Endothelial cell of umbilical vein (primary cell): ENCODE data around the gene FGF22. TPM values are rescaled to one million over a fixed set of nuclear protein-coding genes. Genes with fewer than 3 reads are reported as not detected.

Experiments
- BruUV-seq: library from RNA; stranded (reverse); fragments of 400-500 nt; replicated peaks from 2 replicates; lab custom pipeline; 2021; lab: Mats Ljungman, UMichigan
- CTCF ChIA-PET: fragments of 300-600, 350-600 bp; sonication (Branson Sonifier 250); formaldehyde crosslinking; loops from one replicate; lab custom pipeline; 2021; ENCODE audit warnings: antibody characterized with exemption, inconsistent platforms; lab: Charles Lee
- POLR2A ChIA-PET: fragments of 300-600, 350-600 bp; sonication (Branson Sonifier 250); formaldehyde crosslinking; loops from one replicate; lab custom pipeline; 2021; ENCODE audit warnings: antibody characterized with exemption, inconsistent platforms; lab: Charles Lee
- DNase-seq: peaks from one replicate; pipeline ENCODE4 v3.0.0-alpha.2; 2011; ENCODE audit warnings: low read depth, low spot score
- FAIRE-seq: peaks from 2 replicates; lab custom pipeline; 2011; peaks lifted over from hg19 to GRCh38; lab: Jason Lieb, UNC
- H2AFZ ChIP-seq: 2 replicates; pipeline ENCODE4 v1.6.0; 2012; ENCODE audit warnings: low read depth, low read length, control low read depth, inconsistent platforms
- H3K27ac ChIP-seq: 2 replicates; pipeline ENCODE4 v1.5.1; 2011; ENCODE audit warnings: low read depth, mild to moderate bottlenecking, control low read depth, low read length, moderate library complexity; ENCODE audit not compliant: insufficient read depth
- H3K27me3 ChIP-seq, 2 experiments: 2 replicates each; pipeline versions ENCODE4 v1.6.0 to v1.6.1; 2011; ENCODE audit warnings: low read length in 2 of 2, mixed read lengths in 1 of 2; ENCODE audit not compliant: control insufficient read depth in 2 of 2, insufficient read depth in 2 of 2
- H3K36me3 ChIP-seq, 2 experiments: 2 replicates in 1 of 2; 3 replicates in 1 of 2; pipeline ENCODE4 v1.5.1; 2011; ENCODE audit warnings: low read length in 2 of 2, mild to moderate bottlenecking in 1 of 2, moderate library complexity in 1 of 2; ENCODE audit not compliant: control insufficient read depth in 2 of 2, insufficient read depth in 2 of 2; ENCODE audit errors: extremely low read depth in 1 of 2
- H3K4me1 ChIP-seq: 3 replicates; pipeline ENCODE4 v1.5.1; 2011; ENCODE audit warnings: mild to moderate bottlenecking, low read length; ENCODE audit not compliant: control insufficient read depth, insufficient read depth; ENCODE audit errors: extremely low read depth
- H3K4me2 ChIP-seq: 2 replicates; pipeline ENCODE4 v1.6.1; 2011; ENCODE audit warnings: low read length, control low read depth, mixed read lengths; ENCODE audit not compliant: insufficient read depth
- H3K4me3 ChIP-seq, 3 experiments: fragments of 200-600 bp in 1 of 3; sonication (generic), shearing (Covaris generic) in 1 of 3; replicated peaks in 1 of 3; 2 replicates each; pipeline ENCODE4 v1.5.1; 2011 to 2016; ENCODE audit warnings: control low read depth in 3 of 3, low read length in 3 of 3, mild to moderate bottlenecking in 2 of 3, inconsistent platforms in 1 of 3, low read depth in 1 of 3, moderate library complexity in 1 of 3; ENCODE audit not compliant: insufficient read depth in 1 of 3
- H3K79me2 ChIP-seq: 2 replicates; pipeline ENCODE4 v1.6.0; 2012; ENCODE audit warnings: low read length, inconsistent platforms; ENCODE audit not compliant: control insufficient read depth, insufficient read depth
- H3K9ac ChIP-seq: replicated peaks from 2 replicates; pipeline ENCODE3; 2011; ENCODE audit warnings: low read length, control low read depth; ENCODE audit not compliant: insufficient read depth; ENCODE audit errors: extremely low read depth
- H3K9me1 ChIP-seq: replicated peaks from 3 replicates; pipeline ENCODE4 v1.6.0; 2011; ENCODE audit warnings: mild to moderate bottlenecking, low read length; ENCODE audit not compliant: control insufficient read depth, insufficient read depth; ENCODE audit errors: extremely low read depth
- H3K9me3 ChIP-seq: replicated peaks from 2 replicates; pipeline ENCODE4 v1.5.1; 2012; ENCODE audit warnings: low read length, inconsistent platforms; ENCODE audit not compliant: control insufficient read depth, insufficient read depth
- H4K20me1 ChIP-seq: replicated peaks from 2 replicates; pipeline ENCODE3; 2011; ENCODE audit warnings: mild to moderate bottlenecking, low read length; ENCODE audit not compliant: control insufficient read depth, insufficient read depth; ENCODE audit errors: extremely low read depth
- CTCF ChIP-seq, 2 donors: IDR thresholded peaks; 1 replicate in 1 of 2; 2 replicates in 1 of 2; pipeline ENCODE4 v1.5.1; 2011; ENCODE audit warnings: low read length in 2 of 2, mild to moderate bottlenecking in 2 of 2, moderate library complexity in 2 of 2, control low read depth in 1 of 2, inconsistent platforms in 1 of 2, low read depth in 1 of 2; ENCODE audit not compliant: insufficient read depth in 1 of 2; ENCODE audit errors: extremely low read depth in 1 of 2
- EZH2 ChIP-seq: IDR thresholded peaks from 2 replicates; pipeline ENCODE4 v1.6.1; 2012; ENCODE audit warnings: borderline replicate concordance, low read depth, mild to moderate bottlenecking, moderate library complexity, low read length, inconsistent platforms; ENCODE audit not compliant: severe bottlenecking
- FOS ChIP-seq: IDR thresholded peaks from 2 replicates; pipeline ENCODE4 v1.6.1; 2011; ENCODE audit warnings: mild to moderate bottlenecking, low read length, moderate library complexity, borderline replicate concordance; ENCODE audit not compliant: insufficient read depth
- GATA2 ChIP-seq: IDR thresholded peaks from 2 replicates; pipeline ENCODE4 v1.7.0; 2011; ENCODE audit warnings: low read depth, mild to moderate bottlenecking, moderate library complexity, mixed read lengths, low read length; ENCODE audit not compliant: insufficient read length, insufficient read depth
- JUN ChIP-seq: IDR thresholded peaks from 2 replicates; pipeline ENCODE4 v1.6.1; 2011; ENCODE audit warnings: borderline replicate concordance, low read depth; ENCODE audit not compliant: insufficient read length, insufficient read depth
- MAX ChIP-seq: IDR thresholded peaks from 2 replicates; pipeline ENCODE4 v1.6.1; 2011; ENCODE audit not compliant: insufficient read depth, insufficient read length
- MYC ChIP-seq: IDR thresholded peaks from one replicate; pipeline ENCODE4 v1.6.1; 2011; ENCODE audit warnings: mild to moderate bottlenecking, low read depth, low read length
- POLR2A ChIP-seq: IDR thresholded peaks from 2 replicates; pipeline ENCODE4 v1.6.1; 2012; ENCODE audit warnings: low read depth, mild to moderate bottlenecking, control low read depth, low read length
- POLR2AphosphoS5 ChIP-seq: IDR thresholded peaks from 2 replicates; pipeline ENCODE4 v1.6.1; 2012; ENCODE audit warnings: low read depth, mild to moderate bottlenecking, control low read depth, low read length, moderate library complexity; ENCODE audit not compliant: insufficient read depth
- dilution Hi-C: fragments of 300-500 bp; cut with MboI; formaldehyde crosslinking; loops from one replicate; pipeline ENCODE4 v1.15.0; 2019; ENCODE audit warnings: low sequenced_read_pairs; ENCODE audit not compliant: extremely low pct_ligation_motif_present
- intact Hi-C: fragments of 100-400 bp; cut with micrococcal nuclease; formaldehyde crosslinking; loops from one replicate; pipeline ENCODE4 v1.10.0; 2022
- polyA plus RNA-seq, 4 experiments: library from polyadenylated mRNA; depleted of rRNA in 3 of 4; stranded (reverse) in 3 of 4; unstranded in 1 of 4; fragments of >200 nt; gene quantifications; 2 replicates each; pipeline versions ENCODE4 v1.2.1 to v1.2.3, GENCODE V29; 2011 to 2012; ENCODE audit warnings: missing spikeins in 1 of 4
- total RNA-seq: library from RNA; stranded (reverse); gene quantifications from 2 replicates; pipeline ENCODE4 v1.2.3, GENCODE V29; 2021

The FGF22 gene
- total and polyA plus RNA-seq, 2 donors (not counting 3 experiments of a cell fraction or from before 2014, with no cell fraction given), result 0.07 TPM; not detected in 1

GRCh38 chr19:657611-658010, 17.9 kb downstream of the FGF22 start:
- TF ChIP-seq POLR2AphosphoS5, result no peak
- no peak for TF ChIP-seq EZH2
- TF ChIP-seq FOS, result no peak
- no peak for TF ChIP-seq GATA2
- no peak for TF ChIP-seq JUN
- no peak for TF ChIP-seq CTCF (IDR thresholded peaks at IDR 0.05; ENCODE audit: extremely low read depth in 1 of 2, insufficient read depth in 1 of 2, low read depth in 1 of 2, low read length in 2 of 2)
- TF ChIP-seq MAX, result no peak
- no peak for TF ChIP-seq POLR2A
- TF ChIP-seq MYC, result no peak
- POLR2A ChIA-PET, result no interaction called here
- H3K27me3 ChIP-seq, result no peaks in the 10 kb centered on the region
- H3K27ac ChIP-seq, result no peak overlapping the region
- H3K4me3 ChIP-seq, result no peak overlapping the region
- no peaks in the 10 kb centered on the region for H3K9me1 ChIP-seq
- no peak overlapping the region for H3K4me2 ChIP-seq
- FAIRE-seq (no peak), DNase-seq (no peak)
- peaks cover 0 to 11% of the 10 kb centered on the region in 2 experiments for H3K36me3 ChIP-seq
- H3K9ac ChIP-seq, result no peak overlapping the region
- dilution Hi-C loops (no loop called here), intact Hi-C loops (no loop called here)
- no peaks in the 10 kb centered on the region for H4K20me1 ChIP-seq
- H3K79me2 ChIP-seq, result peaks cover 97% of the 10 kb centered on the region
- H3K9me3 ChIP-seq, result no peaks in the 10 kb centered on the region
- no TSS peak for BruUV-seq
- no peak overlapping the region for H2AFZ ChIP-seq
- peaks cover 14% of the 10 kb centered on the region for H3K4me1 ChIP-seq
- CTCF ChIA-PET, result no interaction called here
